SK-N-MC (cell line): ENCODE data around the gene RBM42.
"Not testable (repeated sequence)": the region's sequence is repeated elsewhere in the genome, so short reads cannot be mapped to it uniquely, and the experiment has no call there.

Experiments used
- DNase-seq: peaks from one replicate; pipeline ENCODE4 v3.0.0-alpha.2; 2011; ENCODE audit warnings: low read depth, low spot score
- H3K27ac ChIP-seq: fragments of 200-600 bp; sonication (generic); 2 replicates; pipeline ENCODE4 v1.5.1; 2016; ENCODE audit warnings: mixed run types
- H3K36me3 ChIP-seq: fragments of 200-600 bp; sonication (generic); 2 replicates; pipeline ENCODE4 v1.6.1; 2017; ENCODE audit warnings: antibody characterized with exemption, low read length, mixed read lengths; ENCODE audit not compliant: insufficient read depth
- H3K4me3 ChIP-seq: fragments of 200-600 bp; sonication (generic); 2 replicates; pipeline ENCODE4 v1.5.1; 2016
- H3K9ac ChIP-seq: fragments of 200-600 bp; sonication (generic); 2 replicates; pipeline ENCODE4 v1.8.0; 2017; ENCODE audit warnings: mixed run types, mixed read lengths; ENCODE audit not compliant: insufficient read length
- H3K9me3 ChIP-seq: fragments of 200-600 bp; sonication (generic); 2 replicates; pipeline ENCODE4 v1.6.1; 2017; ENCODE audit warnings: low read depth, mild to moderate bottlenecking, antibody characterized with exemption, low read length, moderate library complexity, mixed read lengths
- EZH2 ChIP-seq: fragments of 200-600 bp; sonication (generic); IDR thresholded peaks from one replicate; pipeline ENCODE4 v1.6.1; 2017; ENCODE audit warnings: antibody characterized with exemption
- FOXP2 ChIP-seq: optimal IDR thresholded peaks from 2 replicates; pipeline ENCODE3; 2011; ENCODE audit warnings: mild to moderate bottlenecking, moderate library complexity; ENCODE audit not compliant: insufficient read depth; ENCODE audit errors: extremely low read length, control extremely low read depth
- POLR2AphosphoS5 ChIP-seq: IDR thresholded peaks from 2 replicates; pipeline ENCODE4 v1.6.1; 2012; ENCODE audit warnings: mild to moderate bottlenecking, low read depth, low read length, borderline replicate concordance

Gene RBM42

GRCh38 chr19:35650581-35650980 is 21.7 kb downstream of the RBM42 start:
- Histone ChIP-seq H3K27ac (no peak overlapping the region), H3K9me3 (no peaks in the 10 kb centered on the region), H3K4me3 (no peak overlapping the region), H3K9ac (no peak overlapping the region), H3K36me3 (peaks cover 21% of the 10 kb centered on the region)
- DNase-seq = no peak
- TF ChIP-seq FOXP2 (no peak), EZH2 (no peak), POLR2AphosphoS5 (no peak)

- not testable (repeated sequence) for H3K4me3 ChIP-seq, H3K9me3 ChIP-seq, H3K27ac ChIP-seq, H3K9ac ChIP-seq, DNase-seq
- H3K36me3 ChIP-seq = peaks cover 48% of the 10 kb centered on the region
Observed at GRCh38 chr19:35654828-35655227, 26.0 kb downstream of the RBM42 start.

- H3K36me3 ChIP-seq = peaks cover 48% of the 10 kb centered on the region
- no peak overlapping the region for H3K27ac ChIP-seq
- H3K9ac ChIP-seq = no peak overlapping the region
- no peaks in the 10 kb centered on the region for H3K9me3 ChIP-seq
- TF ChIP-seq EZH2 (no peak), POLR2AphosphoS5 (no peak), FOXP2 (no peak)
- H3K4me3 ChIP-seq = no peak overlapping the region
- no peak for DNase-seq
Observed at GRCh38 chr19:35655600-35655999, 26.8 kb downstream of the RBM42 start.

GRCh38 chr19:35656700-35657099 is 27.9 kb downstream of the RBM42 start:
- Histone ChIP-seq H3K4me3 (no peak overlapping the region), H3K27ac (no peak overlapping the region), H3K9me3 (no peaks in the 10 kb centered on the region), H3K9ac (no peak overlapping the region), H3K36me3 (peaks cover 44% of the 10 kb centered on the region)
- no peak for DNase-seq
- TF ChIP-seq EZH2 = no peak
- no peak for TF ChIP-seq POLR2AphosphoS5
- TF ChIP-seq FOXP2 = no peak

- TF ChIP-seq POLR2AphosphoS5 = no peak
- TF ChIP-seq FOXP2 = no peak
- no peak for TF ChIP-seq EZH2
- Histone ChIP-seq H3K36me3 (peaks cover 44% of the 10 kb centered on the region), H3K9me3 (no peaks in the 10 kb centered on the region), H3K4me3 (no peak overlapping the region), H3K9ac (no peak overlapping the region), H3K27ac (no peak overlapping the region)
- no peak for DNase-seq
Observed at GRCh38 chr19:35657904-35658700, 29.3 kb downstream of the RBM42 start.

GRCh38 chr19:35661995-35662340 is 33.1 kb downstream of the RBM42 start:
- Histone ChIP-seq H3K36me3 (peaks cover 15% of the 10 kb centered on the region; the same call in 1 of the 2 replicates), H3K9me3 (no peaks in the 10 kb centered on the region), H3K9ac (no peak overlapping the region), H3K27ac (no peak overlapping the region), H3K4me3 (no peak overlapping the region)
- DNase-seq = no peak
- TF ChIP-seq FOXP2 (no peak), EZH2 (no peak), POLR2AphosphoS5 (no peak)

GRCh38 chr19:35663981-35664380 is 35.1 kb downstream of the RBM42 start:
- Histone ChIP-seq H3K9ac (no peak overlapping the region), H3K36me3 (no peaks in the 10 kb centered on the region), H3K4me3 (no peak overlapping the region), H3K9me3 (no peaks in the 10 kb centered on the region), H3K27ac (no peak overlapping the region)
- no peak for TF ChIP-seq FOXP2
- no peak for DNase-seq

- H3K4me3 ChIP-seq = no peak overlapping the region
- no peaks in the 10 kb centered on the region for H3K9me3 ChIP-seq
- H3K27ac ChIP-seq = no peak overlapping the region
- no peak overlapping the region for H3K9ac ChIP-seq
- no peak for DNase-seq
- no peaks in the 10 kb centered on the region for H3K36me3 ChIP-seq
- TF ChIP-seq EZH2 (no peak), POLR2AphosphoS5 (no peak), FOXP2 (no peak)
Observed at GRCh38 chr19:35665157-35665556, 36.3 kb downstream of the RBM42 start.

GRCh38 chr19:35665604-35666003 is 36.8 kb downstream of the RBM42 start:
- no peaks in the 10 kb centered on the region for H3K36me3 ChIP-seq
- no peaks in the 10 kb centered on the region for H3K9me3 ChIP-seq
- TF ChIP-seq EZH2 = no peak
- TF ChIP-seq POLR2AphosphoS5 = no peak
- no peak for TF ChIP-seq FOXP2
- no peak for DNase-seq
- no peak overlapping the region for H3K9ac ChIP-seq
- H3K27ac ChIP-seq = no peak overlapping the region
- H3K4me3 ChIP-seq = no peak overlapping the region
